Measurements from ENCODE around the gene S100A10. TPM values are rescaled to one million over a fixed set of nuclear protein-coding genes. Genes with fewer than 3 reads are reported as not detected.
A peak's percentile ranks its signal among the peaks of the same experiment; 100 is the strongest.

S100A10 gene
- total RNA-seq, 1 donor from 2014 or later: 120 TPM

- Histone ChIP-seq H3K4me3 (ENCODE audit: low read depth, low read length) (no peak overlapping the region), H3K27me3 (ENCODE audit: control insufficient read depth, insufficient read depth, low read length) (no peaks in the 10 kb centered on the region), H3K36me3 (ENCODE audit: control insufficient read depth, insufficient read depth, low read length) (no peaks in the 10 kb centered on the region)
- no peak for FAIRE-seq
- no peak for DNase-seq (ENCODE audit: low read depth)
- TF ChIP-seq, protein P1, sequence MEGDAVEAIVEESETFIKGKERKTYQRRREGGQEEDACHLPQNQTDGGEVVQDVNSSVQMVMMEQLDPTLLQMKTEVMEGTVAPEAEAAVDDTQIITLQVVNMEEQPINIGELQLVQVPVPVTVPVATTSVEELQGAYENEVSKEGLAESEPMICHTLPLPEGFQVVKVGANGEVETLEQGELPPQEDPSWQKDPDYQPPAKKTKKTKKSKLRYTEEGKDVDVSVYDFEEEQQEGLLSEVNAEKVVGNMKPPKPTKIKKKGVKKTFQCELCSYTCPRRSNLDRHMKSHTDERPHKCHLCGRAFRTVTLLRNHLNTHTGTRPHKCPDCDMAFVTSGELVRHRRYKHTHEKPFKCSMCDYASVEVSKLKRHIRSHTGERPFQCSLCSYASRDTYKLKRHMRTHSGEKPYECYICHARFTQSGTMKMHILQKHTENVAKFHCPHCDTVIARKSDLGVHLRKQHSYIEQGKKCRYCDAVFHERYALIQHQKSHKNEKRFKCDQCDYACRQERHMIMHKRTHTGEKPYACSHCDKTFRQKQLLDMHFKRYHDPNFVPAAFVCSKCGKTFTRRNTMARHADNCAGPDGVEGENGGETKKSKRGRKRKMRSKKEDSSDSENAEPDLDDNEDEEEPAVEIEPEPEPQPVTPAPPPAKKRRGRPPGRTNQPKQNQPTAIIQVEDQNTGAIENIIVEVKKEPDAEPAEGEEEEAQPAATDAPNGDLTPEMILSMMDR (IDR thresholded peaks at IDR 0.05; ENCODE audit: insufficient read depth, low read length, severe bottlenecking): no peak
These were observed 26.6 kb downstream of the S100A10 start for GRCh38 chr1:151967091-151967490.

DNA sequence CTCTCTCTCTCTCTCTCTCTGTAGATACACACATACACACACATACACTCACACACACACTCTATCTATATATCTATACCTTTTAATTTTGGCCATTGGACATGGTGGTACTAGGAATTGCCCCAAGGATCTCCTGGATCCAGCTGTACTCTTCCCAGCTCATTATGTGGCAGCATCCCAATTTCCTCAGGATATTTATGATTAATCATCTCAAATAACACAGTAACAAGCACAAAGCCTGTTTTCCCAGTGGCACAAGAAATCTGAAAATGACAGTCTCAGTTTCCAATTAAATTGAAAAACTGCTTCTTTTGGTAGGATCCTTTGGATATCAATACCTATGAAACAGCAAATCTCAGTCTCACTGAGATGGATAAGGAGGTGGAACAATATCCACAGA is 27.6 kb downstream of the S100A10 start:
- no peak overlapping the region for H3K4me3 ChIP-seq (ENCODE audit: low read depth, low read length)
- FAIRE-seq (no peak), DNase-seq (ENCODE audit: low read depth) (peak; percentile 69)
- H3K36me3 ChIP-seq (ENCODE audit: control insufficient read depth, insufficient read depth, low read length): no peaks in the 10 kb centered on the region
- no peaks in the 10 kb centered on the region for H3K27me3 ChIP-seq (ENCODE audit: control insufficient read depth, insufficient read depth, low read length)
- TF ChIP-seq, protein P1 (IDR thresholded peaks at IDR 0.05; ENCODE audit: insufficient read depth, low read length, severe bottlenecking): no peak

DNA sequence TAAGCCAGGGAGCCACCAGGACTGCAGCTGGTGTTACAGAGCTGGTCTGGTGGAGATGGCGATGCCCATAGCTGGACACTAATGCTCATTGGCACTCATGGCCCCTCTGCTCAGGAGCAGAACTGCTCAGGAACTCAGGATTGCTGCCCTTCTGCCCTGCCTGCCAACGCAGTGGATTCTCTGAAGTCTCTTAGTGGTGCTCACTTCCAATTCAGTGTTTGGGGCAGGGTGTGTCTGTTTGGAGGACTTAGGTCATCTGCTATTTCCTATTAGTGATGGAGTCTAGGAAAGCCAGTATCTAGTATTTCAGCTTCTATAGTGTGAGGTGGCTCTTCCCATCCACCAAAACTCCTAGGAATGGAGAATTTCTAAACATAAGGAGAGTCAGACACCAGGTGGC is 29.1 kb downstream of the S100A10 start:
- Histone ChIP-seq H3K36me3 (ENCODE audit: control insufficient read depth, insufficient read depth, low read length) (no peaks in the 10 kb centered on the region), H3K27me3 (ENCODE audit: control insufficient read depth, insufficient read depth, low read length) (no peaks in the 10 kb centered on the region), H3K4me3 (ENCODE audit: low read depth, low read length) (no peak overlapping the region)
- DNase-seq (ENCODE audit: low read depth) (no peak), FAIRE-seq (no peak)
- TF ChIP-seq, protein P1 (IDR thresholded peaks at IDR 0.05; ENCODE audit: insufficient read depth, low read length, severe bottlenecking): no peak

GRCh38 chr1:151963288-151963687 is 30.4 kb downstream of the S100A10 start:
- FAIRE-seq: no peak
- TF ChIP-seq, protein P1 (IDR thresholded peaks at IDR 0.05; ENCODE audit: insufficient read depth, low read length, severe bottlenecking): no peak

DNA sequence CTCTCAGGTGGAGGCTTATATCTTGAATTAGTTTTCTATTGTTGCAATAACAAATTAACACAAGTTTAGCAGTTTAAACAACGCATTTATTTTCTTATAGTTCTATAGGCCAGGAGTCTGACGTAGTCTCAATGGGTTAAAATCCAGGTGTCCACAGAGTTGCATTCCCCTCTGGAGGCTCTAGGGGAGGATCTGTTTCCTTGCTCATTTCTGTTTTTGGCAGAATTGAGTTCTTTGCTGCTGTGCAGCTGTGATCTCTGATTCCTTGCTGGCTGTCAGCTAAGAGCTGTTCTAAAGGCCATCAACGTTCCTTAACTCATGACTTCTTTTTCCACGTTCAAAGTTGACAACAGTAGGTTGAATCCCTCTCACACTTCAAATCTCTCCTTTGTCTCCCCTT is 31.8 kb downstream of the S100A10 start:
- Histone ChIP-seq H3K36me3 (ENCODE audit: control insufficient read depth, insufficient read depth, low read length) (no peaks in the 10 kb centered on the region), H3K4me3 (ENCODE audit: low read depth, low read length) (no peak overlapping the region), H3K27me3 (ENCODE audit: control insufficient read depth, insufficient read depth, low read length) (no peaks in the 10 kb centered on the region)
- no peak for DNase-seq (ENCODE audit: low read depth)
- TF ChIP-seq, protein P1 (IDR thresholded peaks at IDR 0.05; ENCODE audit: insufficient read depth, low read length, severe bottlenecking): no peak
- FAIRE-seq: no peak

More at GRCh38 chr1:151963288-151963687, 30.4 kb downstream of the S100A10 start:
- no peak for DNase-seq (ENCODE audit: low read depth)
- Histone ChIP-seq H3K4me3 (ENCODE audit: low read depth, low read length) (no peak overlapping the region), H3K27me3 (ENCODE audit: control insufficient read depth, insufficient read depth, low read length) (no peaks in the 10 kb centered on the region), H3K36me3 (ENCODE audit: control insufficient read depth, insufficient read depth, low read length) (no peaks in the 10 kb centered on the region)

DNA sequence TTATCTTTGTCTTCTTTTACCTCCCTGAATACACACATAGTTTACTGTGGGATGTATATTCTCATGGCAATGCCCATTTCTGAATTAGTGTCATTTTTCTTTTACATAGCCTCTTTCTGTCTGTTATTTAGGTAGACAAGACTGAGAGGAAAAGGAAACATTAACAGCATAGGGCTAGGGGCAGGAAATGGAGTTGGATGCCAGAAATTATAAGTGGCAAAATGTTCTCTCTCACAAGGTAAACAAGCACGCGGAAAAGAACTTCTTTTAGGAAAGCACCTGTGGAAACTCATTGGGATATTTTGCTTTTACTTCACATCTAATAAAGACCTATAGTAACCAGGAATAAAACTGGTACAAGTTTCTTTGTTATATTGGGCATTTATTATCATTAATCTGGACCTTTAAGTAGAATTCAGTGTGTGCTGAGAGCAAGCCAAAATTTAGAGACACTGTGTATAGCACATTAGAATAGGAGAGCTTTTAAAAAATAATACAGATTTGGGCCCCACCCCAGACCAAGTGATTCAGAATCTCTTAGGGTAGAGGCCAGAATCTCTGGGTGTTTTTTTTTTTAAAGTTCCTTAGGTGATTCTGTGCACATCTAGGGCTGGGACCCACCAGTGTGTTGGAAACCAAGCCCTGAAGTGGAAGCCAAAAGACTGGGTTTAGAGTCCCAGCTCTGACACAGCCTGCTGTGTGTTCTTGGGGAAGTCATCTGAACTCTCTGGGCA is 32.7 kb downstream of the S100A10 start:
- TF ChIP-seq, protein P1 (IDR thresholded peaks at IDR 0.05; ENCODE audit: insufficient read depth, low read length, severe bottlenecking): no peak
- no peak for FAIRE-seq
- no peaks in the 10 kb centered on the region for H3K36me3 ChIP-seq (ENCODE audit: control insufficient read depth, insufficient read depth, low read length)
- no peak for DNase-seq (ENCODE audit: low read depth)
- no peak overlapping the region for H3K4me3 ChIP-seq (ENCODE audit: low read depth, low read length)
- H3K27me3 ChIP-seq (ENCODE audit: control insufficient read depth, insufficient read depth, low read length): no peaks in the 10 kb centered on the region
